GM10266 (cell line): Measurements from ENCODE around the gene CSPG4.

Experiments
- DNase-seq: peaks from one replicate; pipeline ENCODE4 v3.0.0; 2012; ENCODE audit errors: extremely low spot score
- CTCF ChIP-seq: IDR thresholded peaks from 2 replicates; pipeline ENCODE4 v1.5.1; 2012; ENCODE audit warnings: mild to moderate bottlenecking, low read depth; ENCODE audit not compliant: control insufficient read depth, insufficient read depth; ENCODE audit errors: missing control alignments

Gene CSPG4

GRCh38 chr15:75659141-75659771, 53.4 kb downstream of the CSPG4 start:
- no peak for TF ChIP-seq CTCF
- no peak for DNase-seq

GRCh38 chr15:75656813-75657212, 55.8 kb downstream of the CSPG4 start:
- TF ChIP-seq CTCF: no peak
- DNase-seq: no peak

- TF ChIP-seq CTCF: no peak
- no peak for DNase-seq
These were observed 56.3 kb downstream of the CSPG4 start for GRCh38 chr15:75656331-75656730.

- DNase-seq: no peak
- TF ChIP-seq CTCF: no peak
These were observed 56.7 kb downstream of the CSPG4 start for GRCh38 chr15:75655931-75656330.

GRCh38 chr15:75654201-75654907, 58.3 kb downstream of the CSPG4 start:
- no peak for TF ChIP-seq CTCF
- DNase-seq: no peak

GRCh38 chr15:75653347-75653913, 59.2 kb downstream of the CSPG4 start:
- DNase-seq: no peak
- no peak for TF ChIP-seq CTCF
